Fibroblast of lung (primary cell): ENCODE measurements around the gene CLGN. TPM values are rescaled to one million over a fixed set of nuclear protein-coding genes. Genes with fewer than 3 reads are reported as not detected.
"Not testable (repeated sequence)": the region's sequence is repeated elsewhere in the genome, so short reads cannot be mapped to it uniquely, and the experiment has no call there.

Experiments used
- DNase-seq, 2 donors: peaks; one replicate each; pipeline versions ENCODE4 v3.0.0 to v3.0.0-alpha.2; 2010; ENCODE audit warnings: low read depth in 2 of 2
- H2AFZ ChIP-seq: 2 replicates; pipeline ENCODE4 v1.5.1; 2012; ENCODE audit warnings: low read length, control low read depth, inconsistent platforms
- H3K27ac ChIP-seq: 2 replicates; pipeline ENCODE4 v1.5.1; 2011; ENCODE audit warnings: low read length, control low read depth; ENCODE audit not compliant: insufficient read depth
- H3K27me3 ChIP-seq: 2 replicates; pipeline ENCODE4 v1.5.1; 2011; ENCODE audit warnings: mild to moderate bottlenecking, low read length; ENCODE audit not compliant: control insufficient read depth, insufficient read depth
- H3K36me3 ChIP-seq: 2 replicates; pipeline ENCODE4 v1.5.1; 2011; ENCODE audit warnings: low read length; ENCODE audit not compliant: control insufficient read depth, insufficient read depth
- H3K4me1 ChIP-seq: 2 replicates; pipeline ENCODE4 v1.5.1; 2011; ENCODE audit warnings: low read length; ENCODE audit not compliant: control insufficient read depth, insufficient read depth; ENCODE audit errors: extremely low read depth
- H3K4me2 ChIP-seq: 2 replicates; pipeline ENCODE4 v1.5.1; 2011; ENCODE audit warnings: low read length, control low read depth; ENCODE audit not compliant: insufficient read depth; ENCODE audit errors: extremely low read depth
- H3K4me3 ChIP-seq, 4 experiments: fragments of 200-600 bp in 1 of 4; sonication (generic) in 1 of 4; replicated peaks in 1 of 4; 2 replicates each; pipeline ENCODE4 v1.5.1; 2011 to 2016; ENCODE audit warnings: low read length in 4 of 4, low read depth in 3 of 4, mild to moderate bottlenecking in 3 of 4, control low read depth in 2 of 4, inconsistent platforms in 1 of 4, mixed read lengths in 1 of 4; ENCODE audit not compliant: insufficient read depth in 1 of 4; ENCODE audit errors: control extremely low read depth in 1 of 4
- H3K79me2 ChIP-seq: 2 replicates; pipeline ENCODE4 v1.5.1; 2012; ENCODE audit warnings: mild to moderate bottlenecking, low read length, inconsistent platforms; ENCODE audit not compliant: control insufficient read depth, insufficient read depth
- H3K9ac ChIP-seq: 2 replicates; pipeline ENCODE4 v1.5.1; 2011; ENCODE audit warnings: mild to moderate bottlenecking, low read length, control low read depth; ENCODE audit not compliant: insufficient read depth
- H3K9me3 ChIP-seq: 2 replicates; pipeline ENCODE4 v1.5.1; 2012; ENCODE audit warnings: low read depth, low read length; ENCODE audit not compliant: control insufficient read depth, insufficient read depth
- H4K20me1 ChIP-seq: 2 replicates; pipeline ENCODE4 v1.5.1; 2011; ENCODE audit warnings: low read length; ENCODE audit not compliant: control insufficient read depth, insufficient read depth; ENCODE audit errors: extremely low read depth
- EZH2 ChIP-seq: IDR thresholded peaks from 2 replicates; pipeline ENCODE4 v1.5.1; 2012; ENCODE audit warnings: low read length, control low read depth, mild to moderate bottlenecking; ENCODE audit errors: missing control alignments
- polyA plus RNA-seq, 2 donors: library from polyadenylated mRNA; depleted of rRNA in 1 of 2; stranded (reverse) in 1 of 2; unstranded in 1 of 2; fragments of >200 nt; gene quantifications; 2 replicates each; pipeline ENCODE4 v1.2.1, GENCODE V29; 2011 to 2012; ENCODE audit warnings: missing spikeins in 1 of 2
- total RNA-seq: library from RNA; depleted of rRNA; stranded (reverse); fragments of >200 nt; gene quantifications from 2 replicates; pipeline ENCODE4 v1.2.1, GENCODE V29; 2014
- TF ChIP-seq, protein P1 (sequence below), 2 donors: IDR thresholded peaks in 1 of 2; conservative IDR thresholded peaks in 1 of 2; 1 replicate in 1 of 2; 2 replicates in 1 of 2; pipeline ENCODE4 v1.5.1; 2011 to 2012; ENCODE audit warnings: low read length in 2 of 2, control low read depth in 1 of 2, inconsistent platforms in 1 of 2, low read depth in 1 of 2, mild to moderate bottlenecking in 1 of 2

Gene CLGN
- total and polyA plus RNA-seq, 2 donors (not counting 1 experiment from before 2014, with no cell fraction given) = 3.4 to 18.0 TPM

DNA sequence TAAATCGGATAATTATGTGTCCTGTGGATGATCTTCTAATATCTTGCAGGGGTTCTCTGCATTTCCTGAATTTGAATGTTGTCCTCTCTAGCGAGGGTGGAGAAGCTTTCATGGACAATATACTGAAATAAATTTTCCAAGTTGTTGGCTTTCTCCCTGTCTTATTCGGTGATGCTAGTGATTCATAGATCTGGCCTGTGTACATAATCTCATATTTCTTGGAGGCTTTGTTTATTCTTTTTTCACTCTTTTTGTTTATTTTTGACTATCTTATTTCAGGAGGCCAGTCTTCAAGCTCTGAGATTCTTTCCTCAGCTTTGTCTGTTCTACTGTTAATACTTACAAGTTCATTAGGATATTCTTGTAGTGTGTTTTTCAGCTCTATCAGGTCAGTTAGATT is 20.7 kb upstream of the CLGN start:
- Histone ChIP-seq H3K4me1 (no peaks in the 10 kb centered on the region), H3K4me2 (no peak overlapping the region), H3K27ac (no peak overlapping the region), H3K36me3 (no peaks in the 10 kb centered on the region), H3K9me3 (no peaks in the 10 kb centered on the region), H3K79me2 (no peaks in the 10 kb centered on the region), H3K4me3 (no peak overlapping the region), H2AFZ (no peak overlapping the region), H3K27me3 (no peaks in the 10 kb centered on the region), H4K20me1 (no peaks in the 10 kb centered on the region), H3K9ac (no peak overlapping the region)
- TF ChIP-seq, protein P1, sequence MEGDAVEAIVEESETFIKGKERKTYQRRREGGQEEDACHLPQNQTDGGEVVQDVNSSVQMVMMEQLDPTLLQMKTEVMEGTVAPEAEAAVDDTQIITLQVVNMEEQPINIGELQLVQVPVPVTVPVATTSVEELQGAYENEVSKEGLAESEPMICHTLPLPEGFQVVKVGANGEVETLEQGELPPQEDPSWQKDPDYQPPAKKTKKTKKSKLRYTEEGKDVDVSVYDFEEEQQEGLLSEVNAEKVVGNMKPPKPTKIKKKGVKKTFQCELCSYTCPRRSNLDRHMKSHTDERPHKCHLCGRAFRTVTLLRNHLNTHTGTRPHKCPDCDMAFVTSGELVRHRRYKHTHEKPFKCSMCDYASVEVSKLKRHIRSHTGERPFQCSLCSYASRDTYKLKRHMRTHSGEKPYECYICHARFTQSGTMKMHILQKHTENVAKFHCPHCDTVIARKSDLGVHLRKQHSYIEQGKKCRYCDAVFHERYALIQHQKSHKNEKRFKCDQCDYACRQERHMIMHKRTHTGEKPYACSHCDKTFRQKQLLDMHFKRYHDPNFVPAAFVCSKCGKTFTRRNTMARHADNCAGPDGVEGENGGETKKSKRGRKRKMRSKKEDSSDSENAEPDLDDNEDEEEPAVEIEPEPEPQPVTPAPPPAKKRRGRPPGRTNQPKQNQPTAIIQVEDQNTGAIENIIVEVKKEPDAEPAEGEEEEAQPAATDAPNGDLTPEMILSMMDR (conservative IDR thresholded peaks at IDR 0.05 in 1 of 2, IDR thresholded peaks at IDR 0.05 in 1 of 2; ENCODE audit: low read depth in 1 of 2, low read length in 2 of 2) = no peak
- no peak for TF ChIP-seq EZH2
- DNase-seq = peak in 1 of 2 donors; percentile 15

GRCh38 chr4:140444347-140444746 is 16.9 kb upstream of the CLGN start:
- not testable (repeated sequence) for H3K27ac ChIP-seq, H3K4me1 ChIP-seq, H3K9me3 ChIP-seq, H3K27me3 ChIP-seq, H3K36me3 ChIP-seq, H2AFZ ChIP-seq, H3K9ac ChIP-seq, H3K79me2 ChIP-seq, H3K4me2 ChIP-seq, H4K20me1 ChIP-seq, H3K4me3 ChIP-seq, DNase-seq

DNA sequence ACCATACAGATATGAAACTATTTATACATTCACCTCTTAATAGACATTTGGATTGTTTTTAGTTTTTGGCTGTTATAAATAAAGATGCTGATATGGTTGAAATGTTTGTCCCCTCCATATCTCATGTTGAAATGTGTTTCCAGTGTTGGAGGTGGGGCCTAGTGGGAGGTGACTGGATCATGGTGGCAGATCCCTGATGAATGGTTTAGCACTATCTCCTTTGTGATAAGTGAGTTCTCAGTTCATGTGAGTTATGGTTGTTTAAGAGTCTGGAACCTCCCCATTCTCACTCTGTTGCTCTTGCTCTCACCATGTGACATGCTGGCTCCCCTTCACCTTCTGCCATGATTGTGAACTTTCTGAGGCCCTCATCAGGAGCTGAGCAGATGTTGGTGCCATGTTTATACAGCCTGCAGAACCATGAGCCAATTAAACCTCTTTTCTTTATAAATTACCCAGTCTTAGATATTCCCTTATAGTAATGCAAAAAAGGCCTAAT is 12.2 kb upstream of the CLGN start:
- Histone ChIP-seq H3K4me3 (no peak overlapping the region), H3K9ac (no peak overlapping the region), H2AFZ (no peak overlapping the region), H4K20me1 (no peaks in the 10 kb centered on the region), H3K36me3 (no peaks in the 10 kb centered on the region), H3K4me1 (no peaks in the 10 kb centered on the region), H3K27me3 (no peaks in the 10 kb centered on the region), H3K27ac (no peak overlapping the region), H3K4me2 (no peak overlapping the region), H3K9me3 (no peaks in the 10 kb centered on the region), H3K79me2 (no peaks in the 10 kb centered on the region)
- DNase-seq = no peak
- TF ChIP-seq, protein P1 (conservative IDR thresholded peaks at IDR 0.05 in 1 of 2, IDR thresholded peaks at IDR 0.05 in 1 of 2; ENCODE audit: low read depth in 1 of 2, low read length in 2 of 2) = no peak
- no peak for TF ChIP-seq EZH2
